HG03039 (cell line): Measurements from ENCODE around the gene LINC00305.

Experiments used
- ATAC-seq: cut with Tn5 transposase; IDR thresholded peaks from one replicate; pipeline ENCODE4 v1.9.1; 2021; ENCODE audit warnings: mild to moderate bottlenecking, moderate library complexity; ENCODE audit not compliant: unreplicated experiment

The LINC00305 gene

DNA sequence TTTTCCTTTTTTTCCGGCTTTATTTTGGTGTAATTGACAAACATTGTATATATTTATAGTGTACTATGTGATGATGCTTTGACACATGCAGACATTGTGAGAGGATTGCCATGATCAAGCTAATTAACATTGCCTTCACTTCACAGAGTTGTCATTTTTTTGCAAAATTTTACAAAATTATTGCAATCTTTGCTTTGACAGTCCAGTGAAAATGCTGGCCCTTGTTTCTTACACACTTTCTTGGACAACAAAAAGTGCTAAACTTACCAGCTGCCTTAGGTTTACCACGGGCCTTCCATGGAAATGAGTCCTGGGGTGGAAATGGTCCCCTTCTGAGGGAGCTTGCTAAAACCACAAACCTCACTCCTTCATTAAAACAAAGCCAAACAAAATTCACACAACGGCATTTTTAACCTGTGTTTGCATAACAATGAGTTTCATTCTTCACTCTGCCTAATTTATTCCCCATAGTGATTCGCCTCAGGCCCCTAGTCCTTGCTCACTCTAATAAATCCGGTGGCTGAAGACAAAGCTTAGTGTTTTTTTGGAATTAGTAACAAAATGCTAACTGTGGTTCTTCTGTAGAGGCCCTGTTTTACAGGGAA, 32.2 kb downstream of the LINC00305 start:
- ATAC-seq = no peak

- no peak for ATAC-seq
Measured at GRCh38 chr18:64115881-64116280, 33.0 kb downstream of the LINC00305 start.

- no peak for ATAC-seq
Measured at GRCh38 chr18:64111950-64112349, 36.9 kb downstream of the LINC00305 start.

DNA sequence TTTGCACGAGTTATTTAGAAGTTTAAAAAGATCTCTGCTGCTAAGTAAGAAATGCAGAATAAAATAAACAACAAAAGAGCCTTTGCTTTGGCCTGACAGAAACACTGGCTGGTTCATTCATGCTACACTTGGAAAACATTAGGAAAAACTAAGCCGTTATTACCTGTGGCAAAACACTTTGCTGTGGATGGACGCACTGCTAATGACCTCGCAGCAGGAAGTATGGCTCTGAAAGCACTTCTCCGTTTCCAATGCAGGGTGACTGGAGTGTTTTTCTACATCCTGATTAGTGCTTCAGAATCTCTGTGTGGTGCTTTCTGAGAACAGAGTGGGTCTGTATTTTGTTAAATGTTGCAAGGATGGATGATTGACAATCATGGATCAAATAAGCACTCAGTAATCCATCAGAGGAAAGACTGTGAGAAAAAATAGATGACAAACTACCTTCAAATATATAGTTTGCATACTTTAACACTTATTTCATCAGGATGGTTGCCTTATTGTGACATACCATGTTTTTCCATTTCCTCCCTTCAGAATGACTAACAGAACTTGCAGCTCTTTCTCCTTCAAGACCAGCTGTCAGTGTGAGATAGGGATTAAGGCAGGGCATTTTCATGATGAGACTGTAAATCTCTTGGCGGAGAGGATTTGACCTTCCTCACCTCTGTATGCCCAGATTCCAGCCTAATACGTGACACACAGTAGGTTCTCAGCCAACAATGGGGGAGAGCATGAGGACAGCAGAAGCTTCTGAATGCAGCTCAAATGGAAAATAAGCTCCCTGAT, 38.0 kb downstream of the LINC00305 start:
- ATAC-seq = no peak

- ATAC-seq = no peak
Measured at GRCh38 chr18:64103986-64104385, 44.9 kb downstream of the LINC00305 start.

DNA sequence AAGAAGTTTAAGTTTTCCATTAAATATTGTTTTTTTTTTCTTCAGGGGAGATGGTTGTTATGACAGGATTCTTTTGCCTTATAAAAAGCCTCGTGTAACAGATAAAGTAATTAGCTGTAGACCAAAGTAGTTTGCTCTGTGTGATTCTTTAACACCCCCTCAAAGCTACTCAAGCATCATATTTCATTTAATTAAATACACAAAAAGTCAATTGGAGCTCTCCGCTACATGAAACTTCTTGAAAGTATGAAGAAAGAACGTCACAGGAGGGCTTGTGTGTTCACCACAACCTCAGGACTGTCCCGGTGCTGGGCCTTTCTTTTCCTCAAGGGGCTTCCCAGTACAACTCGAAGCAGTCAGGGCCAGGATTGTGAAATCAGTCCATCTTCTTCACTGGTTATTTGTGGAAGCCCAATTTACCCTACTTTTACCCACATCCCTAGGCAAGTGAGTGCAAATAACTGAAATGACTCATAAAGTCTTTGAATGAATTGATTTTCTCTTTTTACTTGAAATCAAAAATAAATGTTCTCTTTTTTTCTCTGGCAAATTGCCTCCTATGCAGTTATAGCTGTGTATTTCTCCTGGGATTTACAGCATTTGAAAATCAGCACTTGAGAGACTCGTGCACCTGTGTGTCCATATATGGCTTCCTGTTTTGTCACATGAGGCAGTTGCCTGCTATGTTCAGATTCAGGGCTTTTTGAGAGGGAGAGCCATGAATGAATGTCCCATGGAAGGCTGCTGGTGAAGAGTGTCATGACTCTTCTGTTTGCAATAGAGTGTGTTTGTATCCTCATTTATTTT, 48.6 kb downstream of the LINC00305 start:
- ATAC-seq = peak; percentile 67

DNA sequence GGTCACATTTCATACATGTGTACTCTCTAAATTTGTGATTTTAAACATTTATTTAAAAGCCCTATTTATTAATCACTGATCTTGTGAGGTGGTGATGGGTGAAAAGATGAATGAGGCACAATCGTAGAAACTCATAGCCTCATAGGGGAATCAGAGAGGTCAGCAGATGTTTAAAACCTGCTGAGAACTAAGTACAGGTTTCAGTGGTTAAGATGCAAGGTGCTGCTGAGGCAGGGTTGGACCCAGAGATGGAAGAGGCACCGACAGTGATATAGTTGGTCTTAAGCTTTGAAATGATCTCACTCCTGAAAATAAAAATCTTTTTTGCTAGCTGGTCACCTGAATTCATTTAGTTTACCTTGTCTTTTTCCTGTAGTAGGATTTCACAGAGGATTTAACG, 49.6 kb downstream of the LINC00305 start:
- ATAC-seq = no peak

- no peak for ATAC-seq
Measured at GRCh38 chr18:64097497-64097896, 51.4 kb downstream of the LINC00305 start.

DNA sequence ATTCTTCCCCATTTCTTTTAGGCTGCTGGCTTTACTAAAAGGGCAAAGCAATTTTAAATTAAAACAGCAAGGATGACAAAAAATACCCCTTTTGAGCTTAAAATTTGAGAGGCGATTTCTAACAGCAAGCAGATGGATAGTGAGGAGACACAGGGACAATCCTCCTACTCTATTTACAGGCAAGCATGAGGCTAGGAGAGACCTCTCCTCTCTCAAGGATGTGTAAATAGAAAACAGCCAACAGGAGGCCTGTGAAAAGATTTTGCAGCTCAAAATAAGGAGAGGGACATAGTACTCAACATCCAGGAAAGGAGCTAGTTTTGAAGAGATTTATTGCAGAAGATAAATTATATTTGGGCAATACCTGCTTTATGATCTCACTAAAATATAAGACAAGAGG, 53.8 kb downstream of the LINC00305 start:
- ATAC-seq = no peak

GRCh38 chr18:64094210-64094609, 54.7 kb downstream of the LINC00305 start:
- no peak for ATAC-seq

DNA sequence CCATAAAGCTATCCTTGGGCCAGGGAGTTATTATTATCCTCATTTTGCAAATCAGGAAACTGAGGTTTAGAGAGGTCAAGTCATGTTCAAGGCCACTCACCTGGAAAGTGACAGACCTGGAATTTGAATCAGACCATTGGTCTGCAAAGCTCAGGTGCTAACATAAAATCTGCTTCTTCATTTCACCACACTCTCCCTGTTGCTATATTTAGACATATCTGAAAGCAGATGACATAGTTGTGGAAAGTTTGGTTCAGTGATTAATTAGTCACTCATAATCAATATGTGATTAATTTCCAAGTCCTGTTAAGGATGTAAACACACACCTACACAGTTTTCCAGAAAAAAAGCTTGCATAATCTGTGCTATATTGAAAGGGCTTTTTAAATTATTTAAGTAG, 57.4 kb downstream of the LINC00305 start:
- no peak for ATAC-seq

- no peak for ATAC-seq
Measured at GRCh38 chr18:64090876-64091275, 58.0 kb downstream of the LINC00305 start.

DNA sequence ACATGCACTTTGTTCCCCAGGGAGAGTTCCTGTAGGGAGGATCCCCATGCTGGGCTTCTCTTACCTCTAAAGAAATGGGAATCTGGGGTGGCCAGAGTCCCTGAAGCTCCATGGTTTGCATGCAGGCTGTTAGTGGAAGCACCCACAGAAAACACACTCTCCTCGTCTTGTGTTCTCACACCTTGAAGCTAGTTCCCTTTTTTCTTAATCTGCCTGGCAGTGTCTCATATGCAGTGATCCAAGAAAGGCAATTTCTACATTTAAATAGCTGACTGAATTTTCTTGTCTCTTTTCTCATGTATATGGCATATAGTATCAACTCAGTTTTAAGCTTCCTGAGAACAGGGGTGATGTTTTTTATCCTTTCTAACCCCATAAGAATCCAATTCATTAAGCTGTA, 65.0 kb downstream of the LINC00305 start:
- no peak for ATAC-seq

DNA sequence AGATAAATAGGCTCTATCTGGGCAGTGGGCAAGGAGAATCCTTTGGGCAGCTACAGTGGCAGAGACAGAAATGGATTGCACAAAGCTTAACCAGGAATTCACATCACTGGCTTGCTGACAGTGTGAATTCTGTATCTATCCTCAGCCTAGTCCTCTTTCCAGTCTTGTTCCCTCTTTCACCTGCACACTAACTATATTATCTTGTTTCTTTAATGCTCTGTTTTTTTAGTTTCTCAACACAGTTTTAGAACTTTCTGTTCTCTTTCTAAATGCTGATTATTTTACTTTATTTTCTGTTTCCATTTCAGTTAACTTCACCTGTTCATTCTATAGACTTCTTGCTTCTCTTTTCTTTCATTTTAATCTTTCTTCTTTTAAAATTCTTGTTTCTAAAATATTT, 66.4 kb downstream of the LINC00305 start:
- no peak for ATAC-seq

DNA sequence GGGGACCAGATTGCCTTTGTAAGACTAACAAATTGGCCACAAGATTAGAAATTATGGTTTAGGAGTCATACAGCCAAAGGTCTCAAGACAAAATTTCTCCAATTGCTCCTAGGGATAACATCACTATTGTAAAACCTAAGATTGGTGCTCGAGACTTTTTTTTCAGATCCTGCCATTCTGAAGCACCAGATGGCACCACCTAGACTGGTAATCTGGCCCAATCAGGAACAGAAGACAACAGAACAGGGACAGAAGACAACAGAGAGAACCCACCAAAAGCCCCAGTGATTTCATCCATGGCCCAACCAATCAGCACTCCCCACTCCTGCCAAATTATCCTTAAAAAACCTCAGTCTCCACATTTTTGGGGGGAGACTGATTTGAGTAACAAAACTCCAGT, 66.8 kb downstream of the LINC00305 start:
- no peak for ATAC-seq

- ATAC-seq = no peak
Measured at GRCh38 chr18:64073971-64074370, 74.9 kb downstream of the LINC00305 start.

GRCh38 chr18:64055019-64055418, 93.9 kb downstream of the LINC00305 start:
- no peak for ATAC-seq

GRCh38 chr18:64053246-64053645, 95.6 kb downstream of the LINC00305 start:
- no peak for ATAC-seq

- ATAC-seq = no peak
Measured at GRCh38 chr18:64052772-64053171, 96.1 kb downstream of the LINC00305 start.

GRCh38 chr18:64044616-64045015, 104.3 kb downstream of the LINC00305 start:
- ATAC-seq = no peak

DNA sequence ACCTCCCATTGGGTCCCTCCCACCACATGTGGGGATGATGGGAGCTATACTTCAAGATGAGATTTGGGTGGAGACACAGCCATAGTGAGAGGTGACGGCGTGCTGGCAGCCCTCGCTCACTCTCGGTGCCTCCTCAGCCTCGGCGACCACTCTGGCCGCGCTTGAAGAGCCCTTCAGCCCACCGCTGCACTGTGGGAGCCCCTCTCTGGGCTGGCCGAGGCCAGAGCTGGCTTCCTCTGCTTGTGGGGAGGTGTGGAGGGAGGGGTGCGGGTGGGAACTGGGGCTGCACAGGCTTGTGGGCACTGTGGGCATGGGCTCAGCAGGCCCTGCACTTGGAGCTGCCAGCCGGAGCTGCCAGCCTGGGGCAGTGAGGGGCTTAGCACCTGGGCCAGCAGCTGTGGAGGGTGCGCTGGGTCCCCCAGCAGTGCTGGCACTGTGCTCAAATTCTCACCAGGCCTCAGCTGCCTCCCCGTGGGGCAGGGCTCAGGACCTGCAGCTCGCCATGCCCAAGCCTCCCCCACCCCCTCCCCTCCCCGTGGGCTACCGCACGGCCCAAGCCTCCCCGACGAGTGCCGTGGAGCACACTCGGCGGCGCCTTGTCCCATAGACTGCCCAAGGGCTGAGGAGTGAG, 106.0 kb downstream of the LINC00305 start:
- no peak for ATAC-seq
